ENCODE results near the gene CYB561D2.

Gene CYB561D2

GRCh38 chr3:50323614-50324199 is 27.0 kb upstream of the CYB561D2 start:
- no peak for DNase-seq (ENCODE audit: low read depth)

- DNase-seq (ENCODE audit: low read depth) = peak; percentile 36
These were observed 26.1 kb upstream of the CYB561D2 start for GRCh38 chr3:50324351-50325112.

- no peak for DNase-seq (ENCODE audit: low read depth)
These were observed 25.6 kb upstream of the CYB561D2 start for GRCh38 chr3:50325113-50325480.

- no peak for DNase-seq (ENCODE audit: low read depth)
These were observed 25.0 kb upstream of the CYB561D2 start for GRCh38 chr3:50325497-50326181.

DNA sequence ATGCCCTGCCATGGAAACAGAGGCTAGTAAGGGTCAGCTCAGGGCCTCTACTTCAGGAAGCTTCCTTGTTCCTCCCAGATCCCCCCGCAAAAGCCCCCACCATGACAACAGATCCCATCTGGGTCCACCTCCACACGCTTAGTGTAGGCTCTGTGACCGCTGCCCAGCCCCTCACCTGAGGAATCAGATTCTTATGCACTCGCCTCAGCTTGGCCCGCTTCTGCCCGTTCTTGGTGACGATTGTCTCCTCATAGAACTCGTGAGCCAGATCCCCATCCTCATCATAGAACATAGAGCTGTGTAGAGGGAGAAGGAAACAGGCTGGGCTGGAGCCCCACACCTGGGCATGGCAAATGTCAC is 24.5 kb upstream of the CYB561D2 start:
- DNase-seq (ENCODE audit: low read depth) = no peak

DNA sequence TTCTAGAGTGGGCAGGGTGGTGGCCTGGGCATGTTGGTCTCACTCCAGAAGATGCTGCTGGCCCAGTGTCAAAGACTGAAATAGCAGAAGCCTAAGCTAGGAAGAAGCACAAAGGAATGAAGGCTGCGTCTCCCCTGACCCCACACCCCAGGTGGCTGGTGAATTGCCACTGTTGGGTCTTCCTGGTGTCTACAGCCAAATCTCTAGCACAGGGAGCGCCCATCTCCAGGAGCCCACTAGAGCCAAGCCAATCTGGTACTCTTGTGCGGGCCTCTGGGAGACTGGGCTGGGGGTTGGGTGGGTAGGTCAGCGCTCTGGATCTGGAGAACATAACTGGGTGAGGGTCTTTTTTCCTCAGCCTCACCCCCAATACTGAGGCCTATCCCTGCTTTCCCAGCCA is 23.5 kb upstream of the CYB561D2 start:
- DNase-seq (ENCODE audit: low read depth) = no peak

- DNase-seq (ENCODE audit: low read depth) = peak; percentile 91
These were observed 22.5 kb upstream of the CYB561D2 start, which contains the start of gene TUSC2 for GRCh38 chr3:50327943-50328691. TSS of gene TUSC2 (minus strand) at chr3:50328223. CDS start at chr3:50328099, 124 bp downstream.

DNA sequence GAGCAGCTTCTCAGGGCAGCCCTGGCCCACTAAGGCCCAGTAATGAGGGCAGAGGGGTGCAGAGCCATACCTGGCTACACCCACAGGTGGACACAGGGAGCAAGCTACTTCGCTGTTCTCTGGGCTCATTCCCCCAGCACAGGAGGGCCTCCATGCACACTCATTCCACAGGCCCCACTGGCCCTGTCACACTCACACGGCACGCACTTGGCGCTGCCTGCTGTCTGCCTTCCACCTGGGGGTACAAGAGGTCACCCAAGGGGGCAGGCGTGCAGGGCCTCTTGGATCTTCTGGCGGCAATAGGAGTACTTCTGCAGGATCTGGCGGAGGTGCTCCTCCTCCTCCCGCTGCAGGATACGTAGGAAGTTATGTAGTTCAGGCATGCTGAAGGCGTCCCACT is 20.3 kb upstream of the CYB561D2 start:
- no peak for DNase-seq (ENCODE audit: low read depth)

DNA sequence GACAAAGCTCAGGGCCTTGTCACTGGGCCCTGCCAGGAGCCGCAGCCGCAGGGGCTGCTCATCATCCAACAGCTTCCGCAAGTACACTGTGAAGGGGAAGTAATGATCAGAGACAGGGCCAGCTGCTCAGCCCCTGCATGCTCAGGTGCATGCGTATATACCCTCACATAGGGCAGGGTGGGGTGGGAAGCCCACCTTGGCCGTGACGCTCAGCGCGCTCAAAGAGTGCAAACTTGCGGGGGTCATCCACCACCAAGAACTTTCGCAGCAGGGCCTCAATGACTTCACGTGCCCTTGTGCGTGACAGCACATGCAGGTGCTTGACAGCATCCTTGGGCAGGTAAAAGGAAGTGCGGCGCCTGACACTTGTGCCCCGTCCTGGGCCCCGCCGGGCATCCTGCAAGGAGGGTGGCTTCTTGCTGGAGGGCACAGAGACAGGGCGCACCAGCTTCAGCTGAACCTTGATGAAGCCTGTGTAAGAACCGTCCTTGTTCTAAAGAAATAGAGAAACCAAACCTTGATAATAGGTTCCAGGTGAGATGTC is 19.2 kb upstream of the CYB561D2 start:
- DNase-seq (ENCODE audit: low read depth) = no peak

GRCh38 chr3:50333744-50334328 is 16.8 kb upstream of the CYB561D2 start:
- DNase-seq (ENCODE audit: low read depth) = no peak

DNA sequence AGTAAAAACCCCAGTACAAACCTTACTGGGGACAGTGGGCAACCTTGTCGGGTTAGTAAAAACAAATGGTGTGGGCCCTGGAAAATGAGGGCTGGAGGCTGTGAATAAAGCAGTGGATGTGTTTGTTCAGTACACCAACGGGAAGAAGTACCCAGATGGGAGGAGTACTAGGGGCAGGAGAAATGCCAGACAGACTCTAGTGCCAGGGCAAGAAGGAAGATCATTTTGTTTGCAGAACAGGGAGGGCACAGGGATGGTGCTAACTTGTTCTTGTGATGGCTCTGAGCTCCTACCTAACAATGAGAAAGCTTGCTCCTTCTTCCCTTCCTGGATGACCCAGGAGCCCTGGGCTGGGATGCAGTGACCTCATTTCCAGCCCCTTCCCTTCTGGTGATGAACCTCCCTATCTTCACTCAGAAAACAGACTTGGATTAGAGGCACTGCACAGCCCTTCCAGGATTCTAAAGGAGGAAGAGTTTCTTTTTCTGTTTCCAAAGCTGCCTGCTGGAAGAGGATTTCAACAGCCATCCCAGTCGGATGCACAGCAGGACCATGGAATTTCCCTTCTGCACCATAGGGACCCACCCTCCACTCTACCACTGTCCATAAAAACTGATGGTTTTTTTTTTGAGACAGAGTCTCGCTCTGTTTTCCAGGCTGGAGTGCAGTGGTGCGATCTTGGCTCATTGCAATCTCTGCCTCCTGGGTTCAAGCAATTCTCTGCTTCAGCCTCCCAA is 16.2 kb upstream of the CYB561D2 start:
- no peak for DNase-seq (ENCODE audit: low read depth)

DNA sequence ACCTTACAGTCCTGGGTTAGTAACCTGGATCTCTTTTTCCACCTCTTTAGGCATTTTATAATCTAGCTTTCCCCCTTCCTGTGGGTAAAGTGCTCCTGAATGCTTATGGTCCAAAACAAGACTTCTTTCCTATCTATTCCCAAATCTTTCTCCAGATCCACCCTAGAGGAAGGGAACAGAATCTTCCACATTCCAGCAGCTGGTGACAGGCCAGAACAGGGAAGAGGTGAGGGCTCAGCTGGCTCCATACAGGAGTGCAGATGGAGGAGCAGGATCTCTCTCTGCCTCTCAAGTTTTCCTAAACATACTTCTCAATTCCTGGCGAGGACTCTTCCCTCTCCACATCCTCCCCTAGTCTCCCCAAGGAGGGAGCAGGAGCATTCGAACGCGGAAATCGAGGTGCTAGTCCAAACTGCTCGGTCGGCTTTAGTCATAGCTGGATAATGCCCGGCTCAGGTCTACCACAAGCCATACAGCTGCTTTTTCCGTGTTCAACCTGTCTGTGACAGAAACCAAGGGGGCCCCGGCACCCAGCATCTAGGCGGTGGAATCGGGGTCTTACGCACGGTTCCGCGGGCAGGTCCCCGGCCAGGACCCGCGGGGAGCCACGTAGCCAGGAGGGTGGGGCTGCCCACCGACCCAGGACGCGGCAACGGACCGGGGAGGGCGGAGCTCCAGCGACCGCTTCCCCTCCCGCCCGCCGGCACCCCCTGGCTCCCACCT is 14.0 kb upstream of the CYB561D2 start:
- DNase-seq (ENCODE audit: low read depth) = no peak

GRCh38 chr3:50337175-50337861 is 13.3 kb upstream of the CYB561D2 start:
- DNase-seq (ENCODE audit: low read depth) = peak; percentile 81

GRCh38 chr3:50338965-50339364 is 11.7 kb upstream of the CYB561D2 start:
- no peak for DNase-seq (ENCODE audit: low read depth)

DNA sequence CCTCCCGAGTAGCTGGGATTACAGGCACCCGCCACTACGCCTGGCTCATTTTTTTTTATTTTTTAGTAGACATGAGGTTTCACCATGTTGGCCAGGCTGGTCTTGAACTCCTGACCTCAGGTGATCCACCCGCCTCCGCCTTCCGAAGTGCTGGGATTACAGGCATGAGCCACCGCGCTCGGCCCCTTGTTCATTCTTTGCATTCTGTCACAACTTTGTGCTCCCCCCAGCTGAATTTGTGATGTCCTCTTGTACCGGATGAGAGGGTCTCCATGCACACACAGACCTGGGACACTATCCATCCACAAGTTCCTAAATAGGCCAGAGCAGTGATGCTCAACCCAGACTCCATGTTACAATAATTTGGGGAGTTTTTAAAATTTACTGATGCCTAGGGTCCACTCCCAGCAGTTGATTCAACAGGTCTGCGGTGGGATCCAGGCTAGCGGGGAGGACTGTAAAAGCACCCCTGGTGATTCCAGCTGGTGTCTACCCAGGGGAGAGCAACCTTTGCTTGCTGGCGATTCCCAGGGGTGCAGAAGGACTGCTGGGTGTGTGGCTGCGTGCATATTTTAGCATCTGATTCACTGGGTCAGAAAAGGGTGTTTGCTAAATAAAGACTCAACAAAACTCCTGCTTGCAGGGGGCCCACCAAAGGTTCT is 11.0 kb upstream of the CYB561D2 start:
- no peak for DNase-seq (ENCODE audit: low read depth)

- DNase-seq (ENCODE audit: low read depth) = no peak
These were observed 10.6 kb upstream of the CYB561D2 start for GRCh38 chr3:50340147-50340447.

DNA sequence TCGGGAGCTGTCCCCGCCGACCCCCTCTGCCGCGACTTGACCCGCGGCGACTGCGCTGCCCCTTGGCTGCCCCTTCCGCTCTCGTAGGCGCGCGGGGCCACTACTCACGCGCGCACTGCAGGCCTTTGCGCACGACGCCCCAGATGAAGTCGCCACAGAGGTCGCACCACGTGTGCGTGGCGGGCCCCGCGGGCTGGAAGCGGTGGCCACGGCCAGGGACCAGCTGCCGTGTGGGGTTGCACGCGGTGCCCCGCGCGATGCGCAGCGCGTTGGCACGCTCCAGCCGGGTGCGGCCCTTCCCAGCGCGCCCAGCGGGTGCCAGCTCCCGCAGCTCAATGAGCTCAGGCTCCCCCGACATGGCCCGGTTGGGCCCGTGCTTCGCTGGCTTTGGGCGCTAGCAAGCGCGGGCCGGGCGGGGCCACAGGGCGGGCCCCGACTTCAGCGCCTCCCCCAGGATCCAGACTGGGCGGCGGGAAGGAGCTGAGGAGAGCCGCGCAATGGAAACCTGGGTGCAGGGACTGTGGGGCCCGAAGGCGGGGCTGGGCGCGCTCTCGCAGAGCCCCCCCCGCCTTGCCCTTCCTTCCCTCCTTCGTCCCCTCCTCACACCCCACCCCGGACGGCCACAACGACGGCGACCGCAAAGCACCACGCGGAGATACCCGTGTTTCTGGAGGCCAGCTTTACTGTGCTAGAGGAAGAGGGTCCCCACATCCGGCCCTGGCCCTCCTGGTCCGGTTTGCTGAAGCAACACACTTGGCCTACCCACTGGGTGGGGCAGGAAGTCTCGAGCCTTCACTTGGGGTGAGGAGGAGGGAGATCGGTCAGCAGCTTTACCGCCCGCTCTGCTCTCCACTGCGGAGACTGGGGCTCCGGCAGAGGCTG is 10.0 kb upstream of the CYB561D2 start, which contains the start of gene RASSF1:
RASSF1 (minus strand) TSS at position 389 of the 882 bp plus-strand sequence; CDS start at position 358, 31 bp downstream.
- DNase-seq (ENCODE audit: low read depth) = no peak

GRCh38 chr3:50341537-50341936 is 9.1 kb upstream of the CYB561D2 start:
- DNase-seq (ENCODE audit: low read depth) = no peak

Data from stimulated activated CD8-positive, alpha-beta memory T cell treated with anti-CD3 and anti-CD28 coated beads, Interleukin-15, amount 100 ng/mL, for 1 hour (primary cell).